Stimulated activated CD4-positive, alpha-beta T cell treated with anti-CD3 and anti-CD28 coated beads, Interleukin-12 subunit alpha, Interleukin-12 subunit beta, amount 100 ng/mL, for 4 hours (primary cell): ENCODE data around the gene PTCSC3.
"Not testable (repeated sequence)": the region's sequence is repeated elsewhere in the genome, so short reads cannot be mapped to it uniquely, and the experiment has no call there.

Experiments used
- DNase-seq: peaks from one replicate; pipeline ENCODE4 v3.0.0-alpha.2; 2020

Gene PTCSC3

DNA sequence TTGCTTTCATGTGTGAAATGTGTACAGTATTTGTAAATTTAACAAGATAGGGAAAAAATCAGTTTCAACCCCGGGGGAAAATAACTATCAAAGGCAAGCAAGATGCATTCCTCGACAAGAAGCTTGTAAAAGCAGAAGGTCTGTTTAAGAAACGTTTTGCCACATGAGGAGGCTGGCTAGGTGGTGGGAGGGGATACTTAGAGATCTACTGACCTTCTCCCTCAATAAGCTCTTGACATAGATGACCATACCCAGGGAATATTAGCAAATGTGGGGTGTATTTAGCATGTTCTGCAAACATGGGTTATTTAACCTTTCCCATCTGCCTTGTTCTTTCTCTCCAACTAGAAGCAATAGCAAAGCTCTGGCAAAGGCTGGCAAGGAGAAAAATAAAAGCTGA lies 4.9 kb downstream of the PTCSC3 start:
- DNase-seq, result no peak

GRCh38 chr14:36167431-36167830 lies 9.1 kb downstream of the PTCSC3 start:
- DNase-seq, result no peak

DNA sequence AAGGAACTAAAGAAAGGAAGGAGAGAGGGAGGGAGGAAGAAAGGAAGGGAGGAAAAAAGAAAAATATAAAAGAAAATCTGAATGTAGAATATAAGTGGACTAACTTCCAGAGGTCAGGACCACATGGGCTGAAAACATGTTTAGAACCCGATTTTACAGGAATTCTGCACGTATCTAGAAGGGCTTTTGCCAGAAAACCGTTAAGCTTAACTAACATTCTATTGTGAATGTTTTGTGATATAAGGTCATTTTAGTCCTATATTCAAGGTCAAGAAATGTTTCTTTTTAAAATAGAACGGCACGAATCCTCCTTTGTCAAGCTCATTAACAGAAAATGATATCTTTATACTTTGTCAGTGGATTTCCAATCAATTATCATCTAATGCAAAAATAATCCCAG lies 13.1 kb downstream of the PTCSC3 start:
- no peak for DNase-seq

DNA sequence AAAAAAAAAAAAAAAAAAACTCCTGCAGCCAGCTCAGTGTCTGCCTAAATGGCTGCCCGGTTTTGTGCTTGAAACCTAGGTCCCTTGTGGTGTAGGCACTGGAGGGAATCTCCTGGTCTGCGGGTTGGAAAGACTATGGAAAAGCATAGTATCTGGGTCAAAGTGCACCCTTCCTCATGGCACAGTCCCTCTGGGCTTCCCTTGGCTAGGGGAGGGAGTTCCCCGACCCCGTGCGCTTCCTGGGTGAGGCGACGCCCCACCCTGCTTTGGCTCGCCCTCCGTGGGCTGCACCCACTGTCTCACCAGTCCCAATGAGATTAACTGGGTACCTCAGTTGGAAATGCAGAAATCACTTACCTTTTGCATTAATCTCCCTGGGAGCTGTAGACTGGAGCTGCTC lies 14.3 kb downstream of the PTCSC3 start:
- DNase-seq, result no peak

DNA sequence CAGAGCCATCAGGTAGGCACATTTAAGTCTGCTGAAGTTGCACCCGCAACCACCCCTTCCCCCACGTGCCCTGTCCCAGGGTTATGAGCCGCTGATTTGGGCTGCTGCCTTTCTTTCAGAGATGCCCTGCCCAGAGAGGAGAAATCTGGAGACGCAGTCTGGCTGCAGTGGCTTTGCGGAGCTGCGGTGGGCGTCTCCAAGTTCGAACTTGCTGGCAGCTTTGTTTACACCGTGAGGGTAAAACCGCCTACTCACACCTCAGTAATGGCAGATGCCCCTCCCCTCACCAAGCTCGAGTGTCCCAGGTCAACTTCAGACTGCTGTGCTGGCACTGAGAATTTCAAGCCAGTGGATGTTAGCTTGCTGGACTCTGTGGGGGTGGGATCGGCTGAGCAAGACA lies 14.7 kb downstream of the PTCSC3 start:
- no peak for DNase-seq

DNA sequence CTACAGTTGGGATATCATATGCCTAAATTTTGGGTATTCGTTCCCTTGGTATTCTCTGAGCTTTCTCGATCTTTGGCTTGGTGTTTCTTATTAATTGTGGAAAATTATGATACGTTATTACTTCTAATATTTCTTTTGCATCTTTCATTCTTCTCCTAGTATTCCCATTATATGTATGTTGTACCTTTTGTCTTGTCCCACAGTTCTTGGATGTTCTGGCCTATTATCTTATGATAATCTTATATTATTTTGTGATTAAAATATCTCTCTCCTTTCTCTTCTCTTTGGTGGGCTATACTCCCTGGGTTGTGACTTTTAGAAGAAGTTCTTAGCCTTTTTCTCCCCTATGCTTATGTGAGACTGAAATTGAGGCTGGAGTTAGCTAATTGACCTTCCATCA lies 25.2 kb downstream of the PTCSC3 start:
- DNase-seq, result no peak

GRCh38 chr14:36134038-36134437 lies 42.5 kb downstream of the PTCSC3 start:
- no peak for DNase-seq

DNA sequence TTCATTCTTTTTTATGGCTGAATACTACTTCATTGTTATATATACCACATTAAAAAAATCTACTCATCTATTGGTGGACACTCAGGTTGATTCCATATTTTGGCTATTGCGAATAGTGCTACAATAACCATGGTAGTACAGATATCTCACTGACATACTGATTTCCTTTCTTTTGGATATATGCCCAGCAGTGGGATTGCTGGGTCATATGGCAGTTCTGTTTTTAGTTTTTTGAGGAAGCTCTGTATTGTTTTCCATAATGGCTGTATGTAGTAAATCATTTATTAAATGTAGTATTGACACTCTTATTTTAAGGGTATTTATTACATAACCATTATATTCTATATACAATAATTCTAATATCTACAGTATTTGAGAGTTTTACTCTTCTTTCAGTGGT lies 43.7 kb downstream of the PTCSC3 start:
- no peak for DNase-seq

DNA sequence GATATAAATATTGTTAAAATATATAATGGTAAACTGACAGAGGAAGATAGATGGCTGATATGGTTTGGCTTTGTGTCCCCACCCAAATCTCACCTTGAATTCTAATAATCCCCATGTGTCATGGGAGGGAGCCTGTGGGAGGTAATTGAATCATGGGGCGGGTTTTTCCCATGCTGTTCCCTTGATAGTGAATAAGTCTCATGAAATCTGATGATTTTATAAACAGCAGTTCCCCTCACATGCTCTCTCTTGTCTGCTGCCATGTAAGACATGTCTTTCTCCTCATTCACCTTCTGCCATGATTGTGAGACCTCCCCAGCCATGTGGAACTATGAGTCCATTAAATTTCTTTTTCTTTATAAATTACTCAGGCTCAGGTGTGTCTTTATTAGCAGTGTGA lies 46.3 kb downstream of the PTCSC3 start:
- DNase-seq, result no peak

DNA sequence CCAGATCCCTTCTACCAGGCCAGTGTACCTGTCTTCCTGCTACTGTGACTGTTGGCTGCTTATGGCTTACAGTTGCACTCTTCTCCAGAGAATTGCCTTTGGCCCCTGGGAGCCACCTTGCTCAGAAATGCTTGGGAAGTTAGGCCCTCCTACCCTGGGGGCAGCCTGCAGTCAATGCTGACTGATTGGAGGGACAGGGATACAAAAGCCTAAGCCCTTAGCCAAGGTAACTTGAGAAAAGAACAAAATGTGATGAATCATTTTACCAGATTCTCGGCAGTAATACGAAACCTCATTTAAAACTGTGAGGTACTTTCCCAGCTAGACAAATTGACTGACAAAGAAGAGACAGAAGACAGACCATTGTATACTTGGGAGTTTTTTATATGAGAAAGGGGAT lies 47.3 kb downstream of the PTCSC3 start:
- no peak for DNase-seq

DNA sequence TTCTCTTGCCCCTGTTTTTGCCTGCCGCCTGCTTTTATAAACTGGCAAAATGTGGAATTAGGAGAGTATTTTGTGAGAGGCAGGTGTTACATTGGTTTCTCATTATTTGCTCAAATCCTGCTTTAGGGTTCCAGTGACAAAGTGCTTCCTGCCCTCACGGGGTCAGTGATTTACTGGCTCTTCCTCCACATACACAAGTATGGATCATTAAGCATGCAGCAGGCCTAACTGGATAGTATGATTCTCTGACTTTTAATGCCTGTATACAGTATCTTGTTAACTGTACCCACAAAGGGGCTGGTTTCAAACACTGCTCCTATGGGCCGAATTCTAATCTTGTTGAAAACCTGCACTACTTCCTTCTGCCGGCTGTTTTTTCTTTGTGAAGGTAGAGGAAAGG lies 63.2 kb downstream of the PTCSC3 start:
- no peak for DNase-seq

DNA sequence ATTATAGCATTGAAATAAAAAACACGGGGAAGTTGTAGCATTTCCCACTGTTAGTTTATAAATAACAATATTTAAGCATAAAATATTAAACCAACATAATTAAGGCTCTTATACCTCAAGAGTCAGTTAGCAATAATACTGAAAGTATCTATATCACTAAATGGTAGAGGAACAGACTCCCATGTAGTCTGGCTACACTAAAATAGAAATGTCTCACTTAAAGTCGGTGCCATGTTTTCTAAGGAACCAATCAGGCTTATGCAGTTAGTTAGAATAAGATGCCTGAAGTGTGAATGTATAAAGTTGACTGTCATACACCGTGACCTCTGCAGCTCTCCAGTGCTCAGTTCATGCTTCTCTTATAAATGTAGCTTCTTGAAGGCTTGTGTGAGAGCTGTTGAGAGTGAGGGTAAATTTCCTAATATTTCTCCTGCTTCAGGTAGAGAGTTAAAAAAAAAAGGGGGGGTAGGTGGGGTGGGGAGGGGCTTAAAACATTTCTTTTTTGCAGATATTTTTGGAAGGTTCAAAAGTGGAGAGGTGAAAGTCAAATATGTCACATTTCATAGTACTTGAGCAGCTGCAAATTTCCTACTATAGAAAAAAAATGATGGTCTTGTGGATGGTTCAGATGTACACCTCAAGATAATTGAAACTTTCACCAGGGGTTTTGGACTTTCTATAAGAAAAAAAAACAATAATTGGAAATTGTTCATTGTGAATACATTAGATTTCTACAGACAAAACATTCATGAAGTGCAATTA lies 64.5 kb downstream of the PTCSC3 start:
- no peak for DNase-seq

- DNase-seq, result no peak
Observed at GRCh38 chr14:36105401-36105800, 71.1 kb downstream of the PTCSC3 start.

DNA sequence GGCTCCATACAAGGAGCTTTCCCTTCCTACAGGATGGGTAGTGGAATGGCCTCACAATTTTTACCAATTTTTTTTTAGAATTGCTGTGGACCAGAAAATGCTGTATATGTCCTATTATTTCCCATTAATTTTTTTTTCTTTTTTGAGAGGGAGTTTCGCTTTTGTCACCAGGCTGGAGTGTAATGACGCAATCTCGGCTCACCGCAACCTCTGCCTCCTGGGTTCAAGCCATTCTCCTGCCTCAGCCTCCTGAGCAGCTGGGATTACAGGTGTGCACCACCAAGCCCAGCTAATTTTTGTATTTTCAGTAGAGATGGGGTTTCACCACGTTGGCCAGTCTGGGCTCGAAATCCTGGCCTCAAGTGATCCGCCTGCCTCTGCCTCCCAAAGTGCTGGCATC lies 72.3 kb downstream of the PTCSC3 start:
- not testable (repeated sequence) for DNase-seq

DNA sequence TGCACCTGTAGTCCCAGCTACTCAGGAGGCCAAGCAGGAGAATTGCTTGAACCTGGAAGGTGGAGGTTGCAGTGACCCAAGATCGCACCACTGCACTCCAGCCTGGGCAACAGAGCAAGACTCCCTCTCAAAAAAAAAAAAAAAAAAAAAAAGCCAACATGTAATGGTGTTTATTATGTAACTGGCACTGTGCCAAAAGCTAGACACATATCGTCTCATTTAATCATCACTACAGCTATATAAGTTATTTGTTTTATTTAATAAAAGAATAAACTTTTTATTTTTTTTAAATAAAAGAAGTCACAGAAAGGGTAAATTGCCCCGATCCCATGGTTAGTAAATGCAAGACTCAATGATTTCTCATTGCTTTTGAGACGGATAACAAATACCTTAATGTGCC lies 76.9 kb downstream of the PTCSC3 start:
- no peak for DNase-seq

GRCh38 chr14:36097356-36097755 lies 79.2 kb downstream of the PTCSC3 start:
- DNase-seq, result no peak

DNA sequence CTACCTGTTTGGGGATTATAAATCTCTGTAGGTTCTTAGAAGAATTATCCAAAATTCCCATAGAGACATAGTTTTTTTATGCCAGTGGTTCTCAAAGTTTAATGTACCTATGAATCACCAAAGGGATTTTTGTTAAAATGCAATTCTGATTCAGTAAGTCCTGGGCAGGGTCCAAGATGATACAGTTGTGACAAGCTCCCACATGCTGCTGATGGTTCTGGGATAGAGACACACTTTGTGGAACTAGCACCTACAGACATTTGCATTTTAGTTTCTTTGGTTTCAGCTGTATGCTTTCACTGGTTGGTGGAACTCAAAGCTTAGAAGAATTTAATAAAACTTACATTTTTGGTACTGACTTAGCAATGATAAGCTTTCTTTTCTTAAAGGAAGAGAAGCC lies 80.4 kb downstream of the PTCSC3 start:
- DNase-seq, result no peak

GRCh38 chr14:36094963-36095362 lies 81.6 kb downstream of the PTCSC3 start:
- no peak for DNase-seq

- no peak for DNase-seq
Observed at GRCh38 chr14:36091096-36091495, 85.4 kb downstream of the PTCSC3 start.

- no peak for DNase-seq
Observed at GRCh38 chr14:36087411-36087810, 89.1 kb downstream of the PTCSC3 start.

GRCh38 chr14:36086629-36087395 lies 89.7 kb downstream of the PTCSC3 start:
- DNase-seq, result no peak

DNA sequence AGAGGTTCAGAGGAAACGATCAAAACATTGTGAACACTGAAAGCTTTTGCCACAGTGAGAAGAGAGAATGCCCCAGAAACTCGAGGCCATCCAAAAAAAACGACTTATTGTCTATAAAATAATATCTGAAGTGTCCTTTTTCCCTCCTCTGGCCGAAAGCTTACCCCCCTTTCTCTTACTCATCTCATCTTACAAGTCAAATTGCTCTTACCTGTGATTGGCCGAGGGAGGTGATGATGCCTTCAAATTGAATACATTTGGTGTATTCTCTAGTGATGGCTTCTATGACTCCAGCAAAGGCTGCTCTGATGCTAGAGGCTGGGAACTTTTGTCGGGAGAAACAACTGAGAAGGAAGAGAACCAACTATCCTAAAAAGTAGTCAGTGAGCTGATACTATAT lies 90.7 kb downstream of the PTCSC3 start:
- DNase-seq, result no peak
